B cell (primary cell): Measurements from ENCODE around the gene TMEM233.

Experiments used
- EZH2 ChIP-seq: IDR thresholded peaks from 2 replicates; pipeline ENCODE4 v1.6.1; 2012; ENCODE audit warnings: borderline replicate concordance, low read depth, mild to moderate bottlenecking, moderate library complexity, low read length; ENCODE audit not compliant: insufficient read depth, poor library complexity, severe bottlenecking
- TF ChIP-seq, protein P1 (sequence below): fragments of 200-600 bp; IDR thresholded peaks from one replicate; pipeline ENCODE4 v1.8.0; 2022; ENCODE audit warnings: antibody characterized with exemption, mild to moderate bottlenecking

DNA sequence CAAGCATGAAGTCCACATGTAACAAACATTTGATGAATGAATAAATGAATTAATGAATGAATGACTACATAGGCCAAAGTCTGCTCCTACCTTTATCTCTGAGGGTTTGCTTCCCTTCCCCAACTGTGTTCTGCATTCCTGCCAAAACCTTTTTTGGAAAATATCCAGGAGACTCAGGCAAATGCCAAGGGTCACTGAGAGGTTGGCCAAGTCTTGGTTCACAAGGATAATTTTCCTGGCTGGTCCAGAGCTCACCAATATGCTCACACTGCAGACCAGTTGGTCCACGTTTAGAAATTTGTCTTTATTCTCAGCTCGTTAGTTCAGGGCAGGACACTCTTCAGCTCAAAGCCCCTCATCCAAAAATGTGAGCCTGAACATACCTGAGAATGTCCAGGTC is 10.2 kb downstream of the TMEM233 start:
- TF ChIP-seq, protein P1, sequence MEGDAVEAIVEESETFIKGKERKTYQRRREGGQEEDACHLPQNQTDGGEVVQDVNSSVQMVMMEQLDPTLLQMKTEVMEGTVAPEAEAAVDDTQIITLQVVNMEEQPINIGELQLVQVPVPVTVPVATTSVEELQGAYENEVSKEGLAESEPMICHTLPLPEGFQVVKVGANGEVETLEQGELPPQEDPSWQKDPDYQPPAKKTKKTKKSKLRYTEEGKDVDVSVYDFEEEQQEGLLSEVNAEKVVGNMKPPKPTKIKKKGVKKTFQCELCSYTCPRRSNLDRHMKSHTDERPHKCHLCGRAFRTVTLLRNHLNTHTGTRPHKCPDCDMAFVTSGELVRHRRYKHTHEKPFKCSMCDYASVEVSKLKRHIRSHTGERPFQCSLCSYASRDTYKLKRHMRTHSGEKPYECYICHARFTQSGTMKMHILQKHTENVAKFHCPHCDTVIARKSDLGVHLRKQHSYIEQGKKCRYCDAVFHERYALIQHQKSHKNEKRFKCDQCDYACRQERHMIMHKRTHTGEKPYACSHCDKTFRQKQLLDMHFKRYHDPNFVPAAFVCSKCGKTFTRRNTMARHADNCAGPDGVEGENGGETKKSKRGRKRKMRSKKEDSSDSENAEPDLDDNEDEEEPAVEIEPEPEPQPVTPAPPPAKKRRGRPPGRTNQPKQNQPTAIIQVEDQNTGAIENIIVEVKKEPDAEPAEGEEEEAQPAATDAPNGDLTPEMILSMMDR = no peak
- TF ChIP-seq EZH2 = no peak
